Measurements from ENCODE around the gene SVEP1.

DNA sequence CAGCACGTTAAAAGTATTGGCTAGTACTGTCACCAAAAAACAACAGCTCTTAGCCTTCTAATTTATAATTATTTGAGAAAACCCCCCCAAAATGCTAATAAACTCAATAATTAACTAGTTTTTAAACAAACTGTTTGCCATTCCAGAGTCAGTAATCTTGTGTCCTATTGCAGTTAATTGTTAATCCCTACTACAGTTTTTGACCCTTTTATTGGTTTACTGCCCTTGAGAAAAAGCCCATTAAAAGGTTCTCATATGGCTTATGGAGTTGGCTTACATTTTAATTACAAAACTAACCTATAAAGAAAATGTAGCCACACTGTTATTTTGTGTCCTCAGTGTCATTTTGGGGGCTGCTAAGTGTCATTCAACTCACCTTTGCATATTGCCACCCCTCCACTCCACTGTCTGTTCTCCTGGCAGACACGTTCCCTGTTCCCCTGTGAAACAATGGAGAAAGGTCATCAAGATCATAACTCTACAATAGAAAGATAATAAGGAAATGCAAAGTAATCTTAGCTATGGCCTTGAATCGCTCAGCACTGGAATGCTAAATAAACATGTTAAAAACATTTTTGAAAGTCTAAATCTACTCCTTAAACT lies 190.3 kb downstream of the SVEP1 start:
- TF ChIP-seq TAF1 (IDR thresholded peaks at IDR 0.05; ENCODE audit: low read depth, low read length), result no peak
- no peak for TF ChIP-seq POLR2A (IDR thresholded peaks at IDR 0.05; ENCODE audit: low read depth, low read length)
- TF ChIP-seq POLR2AphosphoS5 (IDR thresholded peaks at IDR 0.05; ENCODE audit: low read depth, low read length), result no peak
- TF ChIP-seq SPI1 (IDR thresholded peaks at IDR 0.05; ENCODE audit: low read depth, low read length), result no peak
- no peak for TF ChIP-seq POU2F2 (IDR thresholded peaks at IDR 0.05; ENCODE audit: low read depth, low read length)
- no peak for TF ChIP-seq PAX5 (IDR thresholded peaks at IDR 0.05; ENCODE audit: insufficient read depth, low read length, severe bottlenecking)

Data from GM12891 (cell line).